GM18909 (cell line): ENCODE data around the gene ZNF791.
"Not testable (repeated sequence)": the region's sequence is repeated elsewhere in the genome, so short reads cannot be mapped to it uniquely, and the experiment has no call there.

ENCODE experiments used
- ATAC-seq: cut with Tn5 transposase; IDR thresholded peaks from one replicate; pipeline ENCODE4 v1.9.1; 2021; ENCODE audit warnings: mild to moderate bottlenecking; ENCODE audit not compliant: unreplicated experiment, poor library complexity

The ZNF791 gene

GRCh38 chr19:12610540-12611360 is at the start of gene ZNF791, which contains the start of gene ZNF490:
Gene ZNF791 (plus strand): TSS chr19:12610920. CDS start chr19:12611080, 160 bp downstream.
Gene ZNF490 (minus strand): TSS chr19:12610813. CDS start chr19:12610680, 133 bp downstream.
- ATAC-seq: peak; percentile 76

GRCh38 chr19:12564016-12564664 is 46.6 kb upstream of the ZNF791 start:
- ATAC-seq: no peak

- ATAC-seq: not testable (repeated sequence)
Observed at GRCh38 chr19:12566380-12566779, 44.3 kb upstream of the ZNF791 start.

GRCh38 chr19:12567951-12568350 is 42.8 kb upstream of the ZNF791 start:
- no peak for ATAC-seq

GRCh38 chr19:12574036-12574435 is 36.7 kb upstream of the ZNF791 start:
- ATAC-seq: no peak

GRCh38 chr19:12578641-12579040 is 32.1 kb upstream of the ZNF791 start:
- no peak for ATAC-seq

GRCh38 chr19:12580180-12580694 is 30.5 kb upstream of the ZNF791 start:
- no peak for ATAC-seq

GRCh38 chr19:12581100-12581499 is 29.6 kb upstream of the ZNF791 start:
- no peak for ATAC-seq

GRCh38 chr19:12596485-12596884 is 14.2 kb upstream of the ZNF791 start:
- no peak for ATAC-seq

- no peak for ATAC-seq
Observed at GRCh38 chr19:12596927-12597548, 13.7 kb upstream of the ZNF791 start.

GRCh38 chr19:12597594-12597993 is 13.1 kb upstream of the ZNF791 start:
- ATAC-seq: no peak

GRCh38 chr19:12603714-12604113 is 7.0 kb upstream of the ZNF791 start:
- ATAC-seq: no peak

GRCh38 chr19:12606796-12607195 is 3.9 kb upstream of the ZNF791 start:
- no peak for ATAC-seq

- ATAC-seq: no peak
Observed at GRCh38 chr19:12607631-12608030, 3.1 kb upstream of the ZNF791 start.

GRCh38 chr19:12611361-12611699 is 610 bp downstream of the ZNF791 start:
- ATAC-seq: no peak

- no peak for ATAC-seq
Observed at GRCh38 chr19:12617646-12618045, 6.9 kb downstream of the ZNF791 start.

GRCh38 chr19:12621253-12622024 is 10.7 kb downstream of the ZNF791 start:
- not testable (repeated sequence) for ATAC-seq

- no peak for ATAC-seq
Observed at GRCh38 chr19:12623361-12624031, 12.8 kb downstream of the ZNF791 start.

- no peak for ATAC-seq
Observed at GRCh38 chr19:12626958-12627357, 16.2 kb downstream of the ZNF791 start.
